Fibroblast of mammary gland (primary cell): ENCODE data around the gene FRMPD4.
A peak's percentile ranks its signal among the peaks of the same experiment; 100 is the strongest.

Experiments
- DNase-seq: peaks from one replicate; pipeline ENCODE4 v3.0.0-alpha.2; 2010; ENCODE audit warnings: low read depth
- H3K4me3 ChIP-seq: 2 replicates; pipeline ENCODE4 v1.5.1; 2011; ENCODE audit warnings: low read depth, mild to moderate bottlenecking, low read length, moderate library complexity; ENCODE audit not compliant: control insufficient read depth
- CTCF ChIP-seq: conservative IDR thresholded peaks from 2 replicates; pipeline ENCODE4 v1.5.1; 2011; ENCODE audit warnings: low read depth, low read length, inconsistent platforms; ENCODE audit not compliant: control insufficient read depth, insufficient read depth

FRMPD4 gene

DNA sequence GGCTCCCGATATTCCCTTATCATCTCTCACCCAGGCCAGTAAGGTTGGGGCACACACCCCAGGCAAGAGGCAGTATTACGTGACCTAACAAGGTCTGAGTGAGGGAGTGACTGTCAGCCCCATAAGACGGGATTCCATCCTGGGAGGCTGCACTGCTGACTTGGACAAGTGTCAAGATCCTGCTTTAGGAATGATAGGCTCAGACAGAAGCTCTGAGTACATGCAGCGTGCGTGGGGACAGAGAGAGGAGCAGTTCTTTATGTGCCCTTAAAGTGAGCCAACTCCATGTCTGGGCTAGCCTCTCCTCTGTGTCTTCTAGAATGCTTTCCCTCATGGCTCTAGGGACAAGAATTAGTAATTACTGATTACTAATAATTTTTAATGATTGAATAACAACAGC is 510.7 kb downstream of the FRMPD4 start:
- DNase-seq: no peak
- TF ChIP-seq CTCF: no peak

DNA sequence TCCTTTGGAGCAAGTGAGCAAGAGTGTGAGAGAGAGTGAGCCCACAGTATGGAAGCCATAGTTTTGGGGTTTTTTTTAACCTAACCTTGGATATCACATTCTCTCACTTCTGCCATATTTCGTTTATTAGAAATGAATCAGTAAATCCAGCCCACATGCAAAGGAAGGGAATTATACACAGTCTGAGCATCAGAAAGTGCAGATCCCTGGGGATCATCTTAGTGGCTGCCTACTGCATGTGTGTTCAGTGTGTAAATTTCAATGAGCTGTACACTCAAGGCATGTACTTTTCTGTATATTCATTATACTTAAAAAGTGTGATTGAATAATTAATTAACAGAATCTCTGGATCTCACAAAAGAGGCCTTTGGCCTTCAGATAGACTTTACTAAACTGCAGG is 519.2 kb downstream of the FRMPD4 start:
- no peak overlapping the region for H3K4me3 ChIP-seq
- DNase-seq: no peak
- no peak for TF ChIP-seq CTCF

More for the DNA sequence above, 510.7 kb downstream of the FRMPD4 start:
- H3K4me3 ChIP-seq: no peak overlapping the region

GRCh38 chrX:12657881-12658280 is 519.6 kb downstream of the FRMPD4 start:
- no peak for DNase-seq
- H3K4me3 ChIP-seq: no peak overlapping the region
- TF ChIP-seq CTCF: no peak

GRCh38 chrX:12661464-12661863 is 523.2 kb downstream of the FRMPD4 start:
- no peak for TF ChIP-seq CTCF
- DNase-seq: no peak
- H3K4me3 ChIP-seq: no peak overlapping the region

DNA sequence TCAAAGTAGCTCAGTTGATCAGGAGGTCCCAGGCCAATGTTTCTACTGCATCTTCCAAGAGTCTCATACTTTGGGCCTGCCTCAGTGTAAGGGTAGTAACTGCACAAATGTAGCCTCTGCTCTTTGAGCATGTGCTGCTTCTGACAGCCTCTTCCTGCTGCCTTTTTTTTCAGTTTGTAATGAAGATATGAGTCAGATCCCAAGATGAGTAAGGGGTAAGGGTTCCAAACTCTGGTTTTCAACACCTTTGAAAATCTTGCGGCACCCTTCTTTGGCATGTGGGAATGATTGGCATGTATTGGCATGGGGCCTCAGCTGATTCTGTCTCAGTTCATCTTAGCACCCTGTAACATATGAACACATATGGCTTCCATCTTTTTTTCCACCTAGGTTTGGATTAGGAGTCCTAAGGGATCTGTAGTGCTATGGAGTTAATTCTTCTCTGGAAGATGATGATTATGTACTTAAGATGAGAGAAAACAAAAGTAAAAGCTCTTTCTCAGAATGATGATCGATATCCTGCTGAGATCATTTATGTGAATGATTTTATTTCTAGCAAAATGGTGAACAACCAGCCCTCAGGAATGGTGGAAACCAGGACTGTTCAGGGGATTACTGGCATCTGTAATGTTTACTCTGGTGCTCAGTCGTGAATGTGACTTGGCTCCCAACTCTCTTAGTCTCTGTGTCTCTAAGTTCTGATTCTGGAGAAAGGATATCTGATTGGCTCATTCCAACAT is 534.3 kb downstream of the FRMPD4 start:
- TF ChIP-seq CTCF: no peak
- DNase-seq: peak; percentile 11
- no peak overlapping the region for H3K4me3 ChIP-seq

DNA sequence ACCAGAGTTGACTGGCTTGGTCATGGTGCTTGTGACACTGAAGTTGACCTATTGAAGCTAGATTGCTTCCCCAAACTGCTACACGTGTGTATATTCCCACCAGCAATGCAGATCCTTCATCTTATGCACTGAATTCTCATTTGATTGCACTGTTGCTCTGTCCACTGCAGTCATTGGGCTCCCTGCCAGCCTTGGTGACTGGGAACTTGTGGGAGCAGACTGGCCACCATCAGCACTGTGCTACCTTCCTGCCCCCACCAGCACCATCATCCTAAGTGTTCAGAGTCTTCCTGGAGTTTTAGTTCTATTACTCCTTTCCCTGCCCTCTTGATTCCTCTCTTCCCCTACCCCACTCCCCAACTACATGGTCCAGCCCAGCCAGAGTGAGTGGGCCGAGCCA is 535.2 kb downstream of the FRMPD4 start:
- H3K4me3 ChIP-seq: no peak overlapping the region
- TF ChIP-seq CTCF: no peak
- DNase-seq: no peak
